Endometrial microvascular endothelial cells (primary cell): Measurements from ENCODE around the gene MAGI1. TPM values are rescaled to one million over a fixed set of nuclear protein-coding genes. Genes with fewer than 3 reads are reported as not detected.
"Not testable (repeated sequence)": the region's sequence is repeated elsewhere in the genome, so short reads cannot be mapped to it uniquely, and the experiment has no call there.

Source experiments
- in situ Hi-C: cut with HindIII; loops from 2 replicates; pipeline ENCODE4 v1.10.0; 2017; ENCODE audit warnings: low sequenced_read_pairs, low pct_unique_long_range_greater_than_20kb; ENCODE audit errors: inconsistent ontology term
- total RNA-seq: library from RNA; depleted of rRNA; stranded (reverse); fragments of >200 nt; gene quantifications from one replicate; pipeline ENCODE4 v1.2.3, GENCODE V29; 2015; ENCODE audit errors: inconsistent ontology term

The MAGI1 gene
- total RNA-seq, 1 donor from 2014 or later = 9.1 TPM

DNA sequence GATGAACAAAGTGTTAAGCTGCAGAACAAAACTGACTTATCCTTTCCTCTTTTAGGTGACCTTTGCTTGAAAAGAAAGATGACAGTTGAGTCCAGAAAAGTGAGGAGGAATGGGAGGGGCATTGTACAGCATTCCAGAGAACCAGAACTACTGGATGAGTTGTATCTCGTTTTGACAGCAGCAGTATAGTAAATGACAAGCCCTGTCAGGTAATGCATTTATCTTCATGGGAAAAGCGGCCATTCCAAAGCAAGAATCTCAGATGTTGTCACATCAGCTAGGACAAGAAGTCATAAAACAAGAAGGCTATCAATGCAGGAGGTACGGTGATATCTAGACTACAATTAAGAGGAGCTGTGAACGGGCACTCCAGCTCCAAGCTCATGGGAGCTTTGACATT is 421.5 kb downstream of the MAGI1 start:
- in situ Hi-C loops = no loop called here

DNA sequence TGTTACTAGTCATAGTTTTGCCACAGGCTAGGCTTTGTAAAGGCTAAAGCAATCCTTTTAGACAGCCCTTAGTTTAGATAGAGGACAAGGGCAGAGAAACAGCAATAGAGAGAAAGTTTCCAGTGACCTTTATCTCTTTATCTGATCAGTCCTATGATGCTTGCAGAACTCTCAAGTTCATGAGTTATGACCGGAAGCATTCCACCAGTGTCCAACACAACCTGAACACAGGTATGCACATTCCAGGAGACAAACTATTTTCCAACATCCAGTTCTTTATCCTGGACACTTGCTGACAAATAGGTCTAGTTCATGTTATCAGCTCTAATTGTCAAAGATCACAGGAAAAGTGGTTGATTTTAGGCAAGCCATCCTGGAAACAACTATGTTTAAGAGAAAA is 422.2 kb downstream of the MAGI1 start:
- in situ Hi-C loops = no loop called here

DNA sequence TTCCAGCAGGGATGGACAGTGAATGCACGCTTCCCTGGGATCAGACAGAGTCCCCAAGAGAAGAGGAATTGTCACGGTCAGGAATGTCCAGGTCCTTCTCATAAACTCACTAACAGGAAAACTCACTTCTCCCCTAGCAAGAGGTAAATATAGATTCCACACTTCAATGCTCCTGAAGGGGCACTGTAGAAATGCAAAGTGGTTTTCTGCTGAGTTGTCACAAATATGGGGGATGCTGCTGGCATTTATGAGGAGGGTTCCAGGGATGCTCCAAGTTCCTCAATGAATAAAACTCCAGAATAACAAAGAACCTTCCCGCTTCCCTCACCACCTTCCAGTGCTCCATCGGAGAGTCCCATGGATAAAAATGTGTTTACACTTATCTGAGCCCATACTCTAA is 423.4 kb downstream of the MAGI1 start:
- in situ Hi-C loops = no loop called here

DNA sequence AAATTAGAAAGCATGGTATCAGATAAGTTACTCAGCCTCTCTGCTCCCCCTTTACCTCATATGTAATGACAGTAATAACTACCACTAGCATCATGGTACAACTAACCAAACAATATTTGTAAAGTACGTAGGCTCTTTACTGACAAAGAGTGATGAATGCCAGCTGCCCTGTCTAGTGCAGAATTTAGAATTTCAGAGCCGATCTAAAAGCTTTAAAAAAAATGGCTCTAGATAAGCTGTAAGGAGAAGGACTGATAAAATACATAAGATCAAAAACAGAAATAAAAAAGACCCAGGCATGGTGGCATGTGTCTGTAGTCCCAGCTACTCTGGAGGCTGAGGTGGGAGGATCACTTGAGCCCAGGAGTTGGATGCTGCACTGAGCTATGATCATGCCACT is 424.1 kb downstream of the MAGI1 start:
- in situ Hi-C loops = no loop called here

DNA sequence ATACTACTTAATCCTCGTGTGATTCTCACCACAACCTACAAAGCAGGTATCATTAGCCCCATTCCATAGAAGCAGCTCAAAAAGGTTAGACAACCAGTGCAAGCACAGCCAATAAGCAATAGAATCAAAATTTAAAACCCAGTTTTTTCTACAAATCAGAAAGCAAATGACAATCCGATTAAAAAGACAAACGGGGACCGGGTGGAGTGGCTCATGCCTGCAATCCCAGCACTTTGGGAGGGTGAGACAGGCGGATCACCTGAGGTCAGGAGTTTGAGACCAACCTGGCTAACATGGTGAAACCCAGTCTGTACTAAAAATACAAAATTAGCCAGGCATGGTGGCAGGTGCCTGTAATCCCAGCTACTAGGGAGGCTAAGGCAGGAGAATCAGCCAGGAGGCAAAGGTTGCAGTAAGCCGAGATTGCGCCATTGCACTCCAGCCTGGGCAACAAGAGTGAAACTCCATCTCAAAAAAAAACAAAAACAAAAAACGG is 430.7 kb downstream of the MAGI1 start:
- in situ Hi-C loops = not testable (repeated sequence)

DNA sequence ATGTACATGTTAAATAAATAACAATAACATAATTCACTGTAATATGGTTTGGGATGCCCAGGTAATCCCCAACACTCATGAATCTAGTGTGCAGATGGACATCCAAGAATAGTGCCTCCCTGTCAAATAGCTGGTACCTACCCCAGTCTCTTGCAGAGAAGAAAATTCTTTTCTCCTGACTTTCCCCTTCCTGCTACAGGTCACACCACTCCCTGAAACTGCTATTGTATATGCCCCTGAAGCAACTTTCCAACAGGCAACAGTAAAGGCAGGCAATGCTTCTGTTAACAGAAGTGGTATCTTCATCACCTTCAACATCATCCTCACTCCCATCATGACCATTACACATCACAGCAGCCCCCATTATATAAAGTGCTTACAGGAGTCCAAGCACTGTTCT is 431.6 kb downstream of the MAGI1 start:
- in situ Hi-C loops = no loop called here

DNA sequence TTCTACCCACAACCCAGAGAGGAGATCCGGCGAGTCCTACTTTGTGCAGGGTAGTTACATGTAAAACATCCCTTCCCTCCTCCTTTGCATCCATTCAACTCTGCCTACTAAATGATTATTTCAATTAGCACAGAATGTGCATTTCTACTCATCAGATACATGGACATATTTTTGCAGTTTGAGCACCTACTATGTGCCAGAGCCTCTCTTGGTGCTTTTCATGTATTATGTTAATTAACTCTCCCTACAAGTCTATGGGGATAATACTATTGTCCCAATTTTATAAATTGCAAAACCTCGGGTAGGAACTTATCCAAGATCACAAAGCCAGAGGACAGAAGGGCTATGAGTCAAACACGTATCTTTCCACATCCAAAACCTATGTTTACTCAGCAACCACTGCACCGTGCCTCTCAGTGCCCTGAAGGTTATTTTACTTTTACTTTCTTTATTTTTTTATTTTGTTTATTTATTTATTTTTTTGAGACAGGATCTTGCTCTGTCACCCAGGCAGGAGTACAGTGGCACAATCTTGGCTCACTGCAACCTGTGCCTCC is 432.8 kb downstream of the MAGI1 start:
- in situ Hi-C loops = no loop called here

DNA sequence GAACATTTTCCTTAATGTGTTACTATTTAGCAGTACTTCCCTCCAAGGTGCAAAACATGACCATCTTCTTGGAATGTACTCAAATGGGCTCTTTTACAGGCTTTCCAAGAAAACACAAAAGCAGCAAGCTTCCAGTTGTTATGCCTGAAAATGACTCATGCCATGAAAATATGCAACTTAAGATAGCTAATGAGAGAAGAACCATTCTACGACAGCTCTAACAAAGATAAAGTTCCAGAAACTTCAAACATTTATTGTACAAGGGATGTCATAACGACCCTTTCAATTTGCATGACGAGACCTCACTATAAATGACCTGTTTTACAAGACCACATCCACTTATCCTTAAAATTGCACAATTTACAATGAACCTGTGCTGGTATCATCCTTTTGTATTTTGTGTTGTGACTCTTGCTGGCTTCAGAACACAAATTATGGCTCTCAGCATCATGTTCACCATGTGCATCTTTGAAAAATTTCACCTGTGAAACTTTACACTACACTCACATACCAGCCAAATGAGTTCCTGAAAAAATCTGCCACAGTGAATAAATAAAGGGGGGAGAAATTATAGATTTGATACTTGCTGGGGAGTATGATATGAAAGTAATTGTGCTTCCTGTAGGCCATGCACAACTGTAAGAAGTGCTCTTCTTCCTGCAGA is 433.7 kb downstream of the MAGI1 start:
- in situ Hi-C loops = no loop called here

DNA sequence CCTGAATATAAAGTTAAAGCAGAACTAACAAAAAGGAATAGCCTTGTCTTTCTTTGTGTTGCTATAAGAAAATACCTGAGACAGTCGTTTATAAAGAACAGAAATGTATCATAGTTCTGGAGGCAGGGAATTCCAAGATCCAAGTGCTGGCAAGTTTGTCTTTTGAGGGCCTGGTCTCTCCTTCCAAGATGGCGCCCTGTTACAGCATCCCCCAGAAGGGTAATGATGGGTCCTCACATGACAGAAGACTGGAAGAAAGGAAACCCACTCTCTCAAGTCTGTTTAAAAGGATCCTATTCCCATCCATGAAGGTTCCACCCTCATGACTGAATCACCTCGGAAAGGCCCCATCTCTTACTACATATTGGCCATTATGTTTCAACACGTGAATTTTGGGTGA is 435.1 kb downstream of the MAGI1 start:
- in situ Hi-C loops = no loop called here

DNA sequence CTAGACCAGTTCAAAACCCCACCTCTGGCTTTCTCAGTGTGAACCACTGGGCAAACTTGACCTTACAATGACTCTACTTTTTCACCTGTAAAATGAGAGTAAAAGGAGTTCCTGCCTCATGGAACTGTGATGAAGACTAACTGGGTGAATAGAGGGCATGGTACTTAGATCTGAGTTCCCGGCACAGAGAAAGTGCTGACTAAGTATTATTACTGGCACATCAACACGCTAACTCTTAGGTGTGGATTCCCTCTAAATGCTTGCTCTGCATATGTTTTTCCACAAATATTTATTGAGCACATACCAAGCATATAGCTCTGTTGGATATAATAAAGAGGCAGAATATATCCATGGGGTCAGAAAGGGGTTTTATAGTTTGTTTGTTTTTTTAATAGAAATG is 437.8 kb downstream of the MAGI1 start:
- in situ Hi-C loops = no loop called here

DNA sequence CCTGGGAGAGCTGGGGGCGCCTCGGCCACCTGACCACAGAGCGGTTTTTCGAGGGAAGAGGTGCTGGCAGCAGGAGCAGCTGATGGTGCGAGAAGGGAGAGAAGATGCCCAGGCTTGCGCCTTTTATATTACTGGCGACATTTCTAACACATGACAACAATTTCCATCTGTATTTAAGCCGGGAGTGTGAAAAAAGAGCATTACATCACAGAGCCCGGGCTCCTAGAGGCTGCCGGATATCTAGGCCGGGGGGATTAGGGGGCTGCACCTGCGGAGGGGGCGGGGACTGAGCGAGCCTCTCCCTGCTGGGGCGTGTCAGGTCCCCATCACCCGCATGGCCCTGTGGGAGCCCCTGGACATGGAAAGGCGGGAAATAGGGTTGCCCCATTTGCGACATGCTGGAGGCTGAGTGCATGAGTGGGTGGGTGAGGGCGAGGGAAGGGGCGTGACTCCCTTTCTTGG is 440.7 kb downstream of the MAGI1 start:
- in situ Hi-C loops = no loop called here

DNA sequence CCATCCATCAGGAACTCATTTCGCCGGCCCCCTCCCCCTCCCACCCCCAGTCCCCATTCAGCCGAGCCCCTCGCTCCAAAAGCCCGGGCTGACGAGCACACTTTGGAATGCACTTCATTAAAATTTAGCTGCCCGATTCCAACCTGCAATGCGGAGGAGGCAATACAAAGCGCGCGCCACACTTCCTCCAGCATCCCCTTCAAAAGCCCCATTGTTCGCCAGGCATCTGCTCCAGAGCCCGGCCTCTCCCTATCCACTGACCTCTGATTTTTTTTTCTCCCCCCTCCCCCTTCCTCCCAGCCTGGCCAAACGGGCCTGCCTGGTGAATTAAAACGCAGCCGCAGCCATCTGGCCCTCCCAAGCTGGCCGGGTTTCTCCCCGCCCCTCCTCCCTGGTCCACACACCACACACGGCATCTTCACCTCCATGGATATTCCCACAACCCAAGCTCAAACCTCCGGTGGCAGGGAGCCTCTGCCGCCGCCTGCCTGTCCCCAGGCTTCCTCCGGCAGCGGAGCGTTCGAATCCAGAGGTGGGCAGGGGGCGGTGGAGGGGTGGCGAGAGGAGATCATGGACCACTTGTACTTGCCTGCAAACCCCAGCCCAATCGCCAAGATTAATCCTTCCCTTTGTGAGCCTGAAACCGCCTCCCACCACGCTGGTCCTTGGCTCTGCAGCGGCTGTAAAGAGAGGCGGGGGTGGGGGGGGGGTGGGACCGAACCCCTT is 441.3 kb downstream of the MAGI1 start:
- in situ Hi-C loops = no loop called here

DNA sequence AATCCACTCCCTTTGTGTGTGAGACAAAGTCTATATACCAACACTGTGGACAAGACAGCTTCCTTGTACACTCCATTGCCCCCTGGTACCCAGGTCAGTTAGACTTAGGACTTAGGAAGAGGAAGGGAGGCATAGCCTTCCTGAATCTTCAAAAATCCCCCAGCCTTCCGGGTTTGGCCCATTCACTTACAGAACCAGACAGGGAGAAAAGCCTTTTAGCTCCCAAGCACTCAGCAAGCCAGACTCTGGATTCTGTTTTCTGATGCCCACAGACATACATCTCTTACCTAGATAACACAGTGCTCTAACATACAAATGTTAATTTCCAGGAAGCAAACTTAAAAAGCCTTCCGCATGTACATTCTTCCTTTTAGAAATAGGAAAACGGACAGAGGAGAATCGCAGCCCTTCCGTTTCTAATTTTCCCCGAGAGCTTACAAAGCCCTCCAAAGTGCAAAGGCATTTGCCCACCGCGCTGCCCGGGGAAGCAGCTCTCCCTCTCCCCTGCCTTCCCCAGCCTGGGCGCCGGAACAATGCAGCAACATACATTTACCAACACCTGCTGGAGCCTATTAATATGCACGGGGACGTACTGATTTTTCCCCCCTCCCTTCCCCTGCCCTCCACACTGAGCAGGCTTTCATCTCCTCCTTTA is 442.0 kb downstream of the MAGI1 start:
- in situ Hi-C loops = no loop called here

DNA sequence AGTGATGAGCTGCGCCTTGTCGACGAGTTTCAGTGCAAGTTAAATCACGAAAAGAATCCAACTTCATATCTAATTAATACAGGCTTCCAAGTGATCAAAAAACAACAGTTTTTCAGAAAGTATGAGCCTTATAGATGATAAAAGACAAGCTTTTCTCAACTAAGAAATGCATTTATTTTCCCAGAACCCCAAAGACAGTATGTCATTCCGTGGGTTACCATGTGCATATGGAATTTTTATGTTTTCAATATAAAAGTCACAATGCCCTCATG is 442.8 kb downstream of the MAGI1 start:
- in situ Hi-C loops = no loop called here

DNA sequence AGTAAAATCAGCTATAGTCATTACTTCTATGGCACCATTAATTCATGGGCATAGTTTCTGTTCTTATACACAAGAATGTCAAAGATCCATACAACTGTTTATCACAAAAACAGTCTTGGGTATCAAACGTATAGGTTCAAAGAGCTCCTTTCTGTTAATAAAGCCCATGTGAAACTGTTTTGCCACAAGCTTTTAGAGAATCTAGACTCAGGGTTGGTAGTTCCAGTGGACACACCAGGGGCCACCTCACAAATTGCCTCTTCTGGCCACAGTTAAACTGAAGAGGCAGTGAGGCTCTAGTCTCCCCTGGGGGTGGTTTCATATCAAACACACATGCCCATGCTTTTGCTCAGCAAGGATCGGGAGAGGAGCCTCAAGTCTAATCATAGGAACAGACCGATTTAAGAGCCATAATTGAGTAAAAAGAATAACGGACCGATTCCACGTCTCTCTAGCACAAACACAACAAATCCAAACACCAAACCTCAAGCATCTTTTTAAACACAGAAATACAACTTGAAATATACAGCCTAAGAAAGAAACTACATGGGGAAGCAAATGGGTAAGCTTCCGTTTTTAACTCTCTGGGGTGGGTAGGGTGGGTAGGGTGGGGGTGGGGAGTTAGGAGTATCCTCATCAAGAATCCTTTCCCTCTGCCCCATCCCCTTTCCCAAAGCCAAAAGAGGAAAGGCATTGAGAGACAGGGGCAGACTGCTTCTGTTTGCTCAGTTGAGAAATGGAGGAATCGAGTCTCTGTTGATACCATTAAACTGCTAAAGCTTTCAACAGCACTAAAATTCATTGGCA is 443.3 kb downstream of the MAGI1 start:
- in situ Hi-C loops = no loop called here

DNA sequence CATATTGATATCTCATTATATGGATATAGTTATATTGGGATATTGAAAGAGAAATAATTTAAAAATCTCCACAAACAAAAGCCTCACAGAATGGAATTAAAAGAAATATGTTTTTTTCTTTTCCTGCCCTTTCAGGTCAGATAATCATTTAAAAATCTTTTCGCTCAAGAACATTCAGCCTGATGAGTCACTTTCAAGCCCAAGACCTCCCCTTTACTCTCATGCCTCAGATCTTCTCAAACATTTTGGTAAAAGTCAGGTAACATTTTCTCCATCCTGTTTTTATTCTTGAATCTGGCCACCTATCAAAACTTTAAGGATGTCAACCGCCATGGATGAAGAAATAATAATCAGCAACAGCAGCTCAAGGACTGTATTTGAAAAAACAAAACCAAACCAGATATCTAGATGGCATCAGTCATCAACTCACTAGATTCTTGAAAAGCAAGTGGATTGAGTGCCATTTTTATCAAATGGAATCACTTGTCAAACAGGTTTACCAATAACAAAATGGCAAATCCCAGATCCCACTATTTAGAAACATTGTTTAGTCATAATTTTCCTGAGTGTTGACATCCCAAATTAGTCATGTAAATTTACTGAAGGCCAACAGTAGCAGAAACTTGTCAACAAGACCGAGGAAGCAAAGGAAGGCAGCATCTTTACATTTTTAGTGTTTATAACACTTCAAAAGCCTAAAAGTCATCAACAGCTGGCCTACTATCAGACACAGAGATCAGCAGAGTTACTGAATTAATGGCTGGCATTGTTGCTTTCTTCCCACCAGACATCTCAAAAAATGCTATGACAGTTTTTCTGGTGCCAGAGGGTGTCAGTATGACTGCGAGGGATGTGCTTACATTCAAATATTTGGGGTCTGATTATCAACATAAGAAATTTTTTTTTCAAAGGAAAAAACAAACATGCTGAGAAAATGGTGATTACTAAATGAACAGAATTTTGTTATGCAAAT is 444.7 kb downstream of the MAGI1 start:
- in situ Hi-C loops = no loop called here

DNA sequence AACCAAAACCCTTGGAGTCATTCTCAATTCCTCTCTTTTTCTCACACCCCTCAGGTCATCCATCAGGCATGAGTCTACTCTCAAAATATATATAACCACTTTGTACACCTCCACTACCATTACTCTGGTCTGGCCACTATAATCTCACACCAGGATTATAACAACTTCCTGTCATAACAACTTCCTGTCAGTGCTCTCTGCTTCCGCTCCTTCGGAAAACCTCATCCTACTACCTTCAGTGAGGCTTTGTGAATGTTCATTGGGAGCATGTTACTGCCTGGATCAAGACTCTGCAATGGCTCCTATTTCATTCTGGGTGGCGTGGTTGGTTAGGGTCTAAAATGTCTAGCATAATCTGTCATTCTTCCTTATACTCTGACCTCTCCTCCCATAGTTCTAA is 447.4 kb downstream of the MAGI1 start:
- in situ Hi-C loops = no loop called here

DNA sequence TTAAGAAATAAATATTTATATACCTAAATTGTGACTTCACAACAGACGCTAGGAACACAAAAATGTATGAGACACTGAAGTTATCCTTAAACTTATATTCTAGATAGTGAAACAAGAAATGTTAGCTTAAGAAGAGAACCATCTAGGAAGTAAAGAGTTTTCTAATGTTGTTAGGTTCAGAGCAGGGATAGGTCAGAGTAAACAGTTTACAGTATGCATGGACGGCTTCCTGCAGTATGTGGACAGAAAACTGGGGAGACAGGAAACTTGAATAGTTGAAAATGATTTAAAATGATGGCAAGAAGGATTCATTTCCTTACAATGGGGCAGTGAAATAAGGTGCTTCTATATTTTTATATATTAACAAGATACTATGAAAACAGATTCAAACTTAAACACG is 449.8 kb downstream of the MAGI1 start:
- in situ Hi-C loops = no loop called here
